Trophoblast cell (in vitro differentiated cells and primary cell): ENCODE results near the gene CSMD2.

Experiments
- DNase-seq, 2 donors: peaks; one replicate each; pipeline ENCODE4 v3.0.0-alpha.2; 2016
- H2AFZ ChIP-seq: 2 replicates; pipeline ENCODE4 v1.6.1; 2013; ENCODE audit warnings: low read length, moderate library complexity, mild to moderate bottlenecking; ENCODE audit not compliant: insufficient read depth, poor library complexity
- H2AK5ac ChIP-seq: 2 replicates; pipeline ENCODE4 v1.6.1; 2013; ENCODE audit warnings: mild to moderate bottlenecking, low read length
- H2BK120ac ChIP-seq: 2 replicates; pipeline ENCODE4 v1.6.1; 2013; ENCODE audit warnings: low read length, mild to moderate bottlenecking, moderate library complexity; ENCODE audit not compliant: insufficient read depth, poor library complexity
- H2BK12ac ChIP-seq: 2 replicates; pipeline ENCODE4 v1.6.1; 2013; ENCODE audit warnings: mild to moderate bottlenecking, low read length, moderate library complexity
- H2BK5ac ChIP-seq: 2 replicates; pipeline ENCODE4 v1.6.1; 2013; ENCODE audit warnings: low read length, low read depth, moderate library complexity, mild to moderate bottlenecking; ENCODE audit not compliant: poor library complexity
- H3K14ac ChIP-seq: 2 replicates; pipeline ENCODE4 v1.6.1; 2013; ENCODE audit warnings: mild to moderate bottlenecking, low read length
- H3K18ac ChIP-seq: 2 replicates; pipeline ENCODE4 v1.6.1; 2013; ENCODE audit warnings: mild to moderate bottlenecking, low read length
- H3K23ac ChIP-seq: 2 replicates; pipeline ENCODE4 v1.6.1; 2013; ENCODE audit warnings: low read length
- H3K27ac ChIP-seq: 2 replicates; pipeline ENCODE4 v1.5.1; 2013; ENCODE audit warnings: low read depth, mild to moderate bottlenecking, inconsistent platforms, low read length, moderate library complexity
- H3K27me3 ChIP-seq: 2 replicates; pipeline ENCODE4 v1.6.1; 2013; ENCODE audit warnings: inconsistent platforms, mild to moderate bottlenecking, low read length, moderate library complexity; ENCODE audit not compliant: insufficient read depth
- H3K36me3 ChIP-seq, 2 experiments: 1 replicate in 1 of 2; 2 replicates in 1 of 2; pipeline ENCODE4 v1.6.1; 2013; ENCODE audit warnings: low read length in 2 of 2, mild to moderate bottlenecking in 2 of 2, moderate library complexity in 1 of 2; ENCODE audit not compliant: insufficient read depth in 2 of 2, control insufficient read depth in 1 of 2
- H3K4ac ChIP-seq: 2 replicates; pipeline ENCODE4 v1.6.1; 2013; ENCODE audit warnings: low read depth, mild to moderate bottlenecking, low read length, moderate library complexity
- H3K4me1 ChIP-seq, 2 experiments: 1 replicate in 1 of 2; 2 replicates in 1 of 2; pipeline ENCODE4 v1.6.1; 2013; ENCODE audit warnings: low read length in 2 of 2, mild to moderate bottlenecking in 2 of 2, moderate library complexity in 1 of 2; ENCODE audit not compliant: insufficient read depth in 2 of 2, control insufficient read depth in 1 of 2
- H3K4me2 ChIP-seq: 2 replicates; pipeline ENCODE4 v1.6.1; 2013; ENCODE audit warnings: inconsistent platforms, mild to moderate bottlenecking, low read length, moderate library complexity
- H3K4me3 ChIP-seq: 2 replicates; pipeline ENCODE4 v1.5.1; 2013; ENCODE audit warnings: mild to moderate bottlenecking, low read depth, low read length, inconsistent platforms
- H3K79me1 ChIP-seq: one replicate; pipeline ENCODE4 v1.6.1; 2013; ENCODE audit warnings: low read length
- H3K79me2 ChIP-seq: 2 replicates; pipeline ENCODE4 v1.6.1; 2013; ENCODE audit warnings: low read length, mild to moderate bottlenecking; ENCODE audit not compliant: control insufficient read depth, insufficient read depth, poor library complexity
- H3K9ac ChIP-seq: 2 replicates; pipeline ENCODE4 v1.6.1; 2013; ENCODE audit warnings: mild to moderate bottlenecking, low read length
- H3K9me3 ChIP-seq: 2 replicates; pipeline ENCODE4 v1.6.1; 2013; ENCODE audit warnings: low read depth, mild to moderate bottlenecking, control low read depth, inconsistent platforms, low read length; ENCODE audit not compliant: insufficient read depth
- H4K12ac ChIP-seq: 2 replicates; pipeline ENCODE4 v1.6.1; 2013; ENCODE audit warnings: low read depth, mild to moderate bottlenecking, low read length, moderate library complexity
- H4K8ac ChIP-seq: 2 replicates; pipeline ENCODE4 v1.6.1; 2013; ENCODE audit warnings: low read depth, mild to moderate bottlenecking, low read length, moderate library complexity
- H4K91ac ChIP-seq: one replicate; pipeline ENCODE4 v1.6.1; 2013; ENCODE audit warnings: low read depth, mild to moderate bottlenecking, low read length, moderate library complexity
- WGBS: extraction: QIAGEN DNeasy Blood & Tissue Kit; methylation state at CpG from one replicate; pipeline ENCODE4 v1.1.7; 2013; ENCODE audit warnings: missing lambda C conversion rate; ENCODE audit not compliant: insufficient read length, insufficient coverage; ENCODE audit errors: extremely low coverage; 5-methylcytosine and 5-hydroxymethylcytosine counted together

Gene CSMD2

DNA sequence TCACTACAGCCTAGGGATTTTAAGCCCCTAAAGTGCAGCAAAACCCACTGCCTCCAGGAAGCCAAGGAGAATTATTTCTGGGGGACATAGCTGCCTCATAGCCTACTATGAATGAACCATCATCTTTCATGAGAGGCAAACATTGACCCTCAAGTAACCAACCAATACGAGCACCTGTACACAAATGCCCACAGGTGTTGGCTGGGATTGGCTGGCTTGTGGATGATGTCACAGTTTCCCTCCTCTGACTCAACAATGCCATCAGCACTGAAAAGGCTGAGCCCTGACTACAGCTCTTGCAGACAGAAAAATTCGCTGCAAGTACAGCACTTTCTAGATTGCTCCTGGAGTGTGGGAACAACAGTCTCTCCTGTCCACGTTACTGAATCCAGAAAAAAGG is 301.3 kb downstream of the CSMD2 start, which contains the start of gene HMGB4:
HMGB4 (plus strand) TSS at position 301 of the 400 bp plus-strand sequence. CDS start 113 bp downstream, outside the sequence.
- no peak within 1 kb of the TSS for H3K27ac ChIP-seq
- H3K14ac ChIP-seq = no peak within 1 kb of the TSS
- no peaks in the 10 kb centered on the region for H3K27me3 ChIP-seq
- no peak for DNase-seq
- H3K4me3 ChIP-seq = no peak within 1 kb of the TSS
- H3K4me2 ChIP-seq = no peak within 1 kb of the TSS
- H2BK5ac ChIP-seq = no peak within 1 kb of the TSS
- no CpG with 5 or more reads among the region's 3 CpGs for WGBS
- H2BK120ac ChIP-seq = no peak within 1 kb of the TSS
- no peak within 1 kb of the TSS for H3K18ac ChIP-seq
- no peak within 1 kb of the TSS for H3K9ac ChIP-seq
- H4K12ac ChIP-seq = no peak within 1 kb of the TSS
- no peaks in the 10 kb centered on the region for H3K4me1 ChIP-seq
- no peaks in the 10 kb centered on the region for H3K9me3 ChIP-seq
- H3K4ac ChIP-seq = no peak within 1 kb of the TSS
- no peak within 1 kb of the TSS for H4K8ac ChIP-seq
- no peak within 1 kb of the TSS for H2AK5ac ChIP-seq
- H4K91ac ChIP-seq = no peak within 1 kb of the TSS
- H3K79me1 ChIP-seq = no peaks in the 10 kb centered on the region
- no peaks in the 10 kb centered on the region for H3K36me3 ChIP-seq
- no peak within 1 kb of the TSS for H2AFZ ChIP-seq
- H2BK12ac ChIP-seq = no peak within 1 kb of the TSS
- no peak within 1 kb of the TSS for H3K23ac ChIP-seq
- no peaks in the 10 kb centered on the region for H3K79me2 ChIP-seq

DNA sequence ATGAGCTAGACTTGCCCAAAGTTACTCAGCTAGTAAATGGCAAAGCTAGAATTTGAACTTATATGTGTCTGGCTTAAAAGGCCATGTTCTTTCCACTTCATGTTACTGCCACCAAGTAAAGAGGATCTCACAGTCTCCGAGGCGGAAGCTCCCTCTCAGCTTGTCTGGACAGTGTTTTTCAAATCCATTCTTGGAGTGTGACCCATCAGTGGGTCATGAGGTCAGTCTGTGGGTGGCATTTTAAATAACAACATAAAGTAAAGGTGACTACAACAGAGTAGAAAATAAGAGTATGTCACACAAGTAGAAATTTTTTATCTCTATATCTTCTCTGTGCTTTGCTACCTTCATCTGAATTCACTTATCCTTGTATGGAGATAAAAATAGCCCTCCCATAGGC is 304.4 kb downstream of the CSMD2 start:
- Histone ChIP-seq H3K9me3 (no peaks in the 10 kb centered on the region), H2BK120ac (no peak overlapping the region), H3K23ac (no peak overlapping the region), H3K4me1 (no peaks in the 10 kb centered on the region), H3K79me1 (no peaks in the 10 kb centered on the region), H4K12ac (no peak overlapping the region), H3K9ac (no peak overlapping the region), H3K4ac (no peak overlapping the region), H4K8ac (no peak overlapping the region), H3K4me2 (no peak overlapping the region), H3K36me3 (no peaks in the 10 kb centered on the region), H3K79me2 (no peaks in the 10 kb centered on the region), H4K91ac (no peak overlapping the region), H2BK5ac (no peak overlapping the region), H3K14ac (no peak overlapping the region), H2AFZ (no peak overlapping the region), H3K18ac (no peak overlapping the region), H3K4me3 (no peak overlapping the region), H3K27ac (no peak overlapping the region), H3K27me3 (no peaks in the 10 kb centered on the region), H2BK12ac (no peak overlapping the region), H2AK5ac (no peak overlapping the region)
- no CpG with 5 or more reads among the region's 2 CpGs for WGBS
- no peak for DNase-seq

DNA sequence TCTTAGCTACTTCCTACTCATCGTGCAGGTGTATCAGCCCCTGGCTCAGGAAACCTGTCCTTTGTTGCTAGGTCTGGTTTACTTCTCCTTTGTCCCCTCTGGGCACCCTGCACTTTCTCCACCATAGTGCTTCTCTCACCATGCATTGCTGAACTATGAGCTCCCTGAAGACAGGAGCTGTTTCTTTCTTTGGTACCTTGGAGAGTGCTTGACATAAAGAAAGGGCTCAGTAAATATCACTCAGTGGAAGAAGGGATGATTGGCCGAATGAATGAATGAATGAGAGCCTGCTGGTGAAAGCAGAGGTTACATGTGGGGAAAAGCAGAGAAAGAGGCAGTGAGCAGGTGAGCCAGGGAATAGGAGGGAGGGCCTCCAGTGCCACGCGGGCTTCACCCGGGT is 310.9 kb downstream of the CSMD2 start:
- H3K4ac ChIP-seq = no peak overlapping the region
- H3K14ac ChIP-seq = no peak overlapping the region
- H3K27ac ChIP-seq = no peak overlapping the region
- no peak for DNase-seq
- WGBS = no CpG with 5 or more reads among the region's 5 CpGs
- H3K9me3 ChIP-seq = peaks cover 2% of the 10 kb centered on the region
- no peak overlapping the region for H3K23ac ChIP-seq
- H3K79me2 ChIP-seq = no peaks in the 10 kb centered on the region
- H3K4me2 ChIP-seq = no peak overlapping the region
- H4K12ac ChIP-seq = no peak overlapping the region
- no peaks in the 10 kb centered on the region for H3K27me3 ChIP-seq
- H4K8ac ChIP-seq = no peak overlapping the region
- no peak overlapping the region for H2AK5ac ChIP-seq
- no peaks in the 10 kb centered on the region for H3K79me1 ChIP-seq
- H2AFZ ChIP-seq = no peak overlapping the region
- no peak overlapping the region for H2BK12ac ChIP-seq
- no peak overlapping the region for H3K18ac ChIP-seq
- H4K91ac ChIP-seq = no peak overlapping the region
- H2BK5ac ChIP-seq = no peak overlapping the region
- no peak overlapping the region for H3K4me3 ChIP-seq
- no peaks in the 10 kb centered on the region for H3K36me3 ChIP-seq
- no peak overlapping the region for H2BK120ac ChIP-seq
- H3K4me1 ChIP-seq = peaks cover 0 to under 1% of the 10 kb centered on the region in 2 experiments
- no peak overlapping the region for H3K9ac ChIP-seq

DNA sequence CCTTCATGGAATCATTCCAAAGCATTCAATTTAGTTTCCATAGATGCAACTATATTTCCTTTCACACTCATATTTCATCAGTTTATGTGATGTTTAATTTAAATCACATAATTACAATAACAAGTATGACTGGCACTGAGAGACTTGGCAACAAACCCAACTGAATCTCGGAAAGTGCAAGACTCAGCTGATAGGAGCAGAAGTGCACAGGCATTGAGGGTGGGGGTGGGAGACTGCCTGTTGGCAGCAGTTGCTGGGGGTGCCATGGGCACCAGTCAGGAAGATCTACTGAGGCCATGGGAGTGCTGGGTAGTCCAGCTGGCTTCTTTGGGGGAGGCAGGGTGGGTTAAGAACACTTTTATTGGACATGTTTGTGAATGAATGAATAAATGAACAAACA is 311.6 kb downstream of the CSMD2 start:
- no peak for DNase-seq
- Histone ChIP-seq H4K12ac (no peak overlapping the region), H3K27me3 (no peaks in the 10 kb centered on the region), H3K36me3 (no peaks in the 10 kb centered on the region), H3K79me2 (no peaks in the 10 kb centered on the region), H2BK12ac (no peak overlapping the region), H2BK5ac (no peak overlapping the region), H3K79me1 (no peaks in the 10 kb centered on the region), H3K23ac (no peak overlapping the region), H3K4me2 (no peak overlapping the region), H2AFZ (no peak overlapping the region), H2AK5ac (no peak overlapping the region), H3K18ac (no peak overlapping the region), H3K9ac (no peak overlapping the region), H4K8ac (no peak overlapping the region), H3K4me1 (peaks cover 0 to 3% of the 10 kb centered on the region in 2 experiments), H3K27ac (no peak overlapping the region), H4K91ac (no peak overlapping the region), H3K9me3 (peaks cover 2% of the 10 kb centered on the region), H2BK120ac (no peak overlapping the region), H3K14ac (no peak overlapping the region), H3K4me3 (no peak overlapping the region), H3K4ac (no peak overlapping the region)
- WGBS = no CpG with 5 or more reads among the region's 1 CpG
